ENCODE results near the gene PTGDS. TPM values are rescaled to one million over a fixed set of nuclear protein-coding genes. Genes with fewer than 3 reads are reported as not detected.

The PTGDS gene
- total RNA-seq, 1 donor from 2014 or later, result 52.6 TPM

DNA sequence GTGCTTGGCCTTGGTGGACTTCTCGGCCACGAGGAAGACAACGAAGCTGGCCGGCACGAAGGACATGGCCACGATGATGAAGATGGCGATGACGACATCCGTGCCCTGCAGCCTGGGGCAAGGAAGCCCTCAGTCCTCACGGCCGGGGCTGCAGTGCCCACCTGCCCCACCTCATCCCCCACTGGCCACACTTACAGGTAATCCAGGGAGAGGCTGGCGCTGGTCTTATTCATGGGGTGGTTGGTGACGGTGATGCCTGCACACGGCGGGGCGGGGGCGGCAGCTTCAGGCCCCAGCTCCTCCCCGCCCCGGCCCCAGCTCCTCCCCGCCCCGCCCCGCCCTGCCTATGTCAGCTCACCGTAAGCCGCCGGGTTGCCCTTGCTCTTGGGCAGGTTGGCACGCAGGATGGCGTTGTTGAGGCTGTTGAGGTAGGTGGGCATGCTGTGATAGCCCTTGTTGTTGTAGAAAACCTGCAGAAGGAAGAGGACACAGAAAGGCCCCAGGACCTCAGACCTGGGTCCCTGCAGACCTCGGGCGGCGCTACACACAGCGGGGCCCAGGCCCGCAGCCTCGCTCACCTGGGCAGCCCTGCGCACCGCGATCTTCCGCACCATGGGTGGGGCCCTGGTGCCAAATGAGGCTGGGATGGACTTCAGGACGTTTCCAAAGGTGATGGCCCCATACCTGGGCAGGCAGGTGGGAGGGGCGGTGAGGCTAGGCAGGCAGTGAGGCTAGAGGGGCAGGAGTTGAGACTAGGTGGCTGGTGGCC is 34.8 kb downstream of the PTGDS start:
- Mint-ChIP-seq H3K9me3 (no peaks in the 10 kb centered on the region), H3K4me3 (no peak overlapping the region), H3K4me1 (no peaks in the 10 kb centered on the region), H3K36me3 (peaks cover 15% of the 10 kb centered on the region), H3K27me3 (ENCODE audit: low read depth) (no peaks in the 10 kb centered on the region), H3K27ac (no peak overlapping the region)
- TF ChIP-seq, protein P1, sequence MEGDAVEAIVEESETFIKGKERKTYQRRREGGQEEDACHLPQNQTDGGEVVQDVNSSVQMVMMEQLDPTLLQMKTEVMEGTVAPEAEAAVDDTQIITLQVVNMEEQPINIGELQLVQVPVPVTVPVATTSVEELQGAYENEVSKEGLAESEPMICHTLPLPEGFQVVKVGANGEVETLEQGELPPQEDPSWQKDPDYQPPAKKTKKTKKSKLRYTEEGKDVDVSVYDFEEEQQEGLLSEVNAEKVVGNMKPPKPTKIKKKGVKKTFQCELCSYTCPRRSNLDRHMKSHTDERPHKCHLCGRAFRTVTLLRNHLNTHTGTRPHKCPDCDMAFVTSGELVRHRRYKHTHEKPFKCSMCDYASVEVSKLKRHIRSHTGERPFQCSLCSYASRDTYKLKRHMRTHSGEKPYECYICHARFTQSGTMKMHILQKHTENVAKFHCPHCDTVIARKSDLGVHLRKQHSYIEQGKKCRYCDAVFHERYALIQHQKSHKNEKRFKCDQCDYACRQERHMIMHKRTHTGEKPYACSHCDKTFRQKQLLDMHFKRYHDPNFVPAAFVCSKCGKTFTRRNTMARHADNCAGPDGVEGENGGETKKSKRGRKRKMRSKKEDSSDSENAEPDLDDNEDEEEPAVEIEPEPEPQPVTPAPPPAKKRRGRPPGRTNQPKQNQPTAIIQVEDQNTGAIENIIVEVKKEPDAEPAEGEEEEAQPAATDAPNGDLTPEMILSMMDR (IDR thresholded peaks at IDR 0.05; ENCODE audit: unreplicated experiment), result no peak
- DNase-seq (ENCODE audit: low spot score in 2 of 2, unreplicated experiment in 2 of 2), result no peak

DNA sequence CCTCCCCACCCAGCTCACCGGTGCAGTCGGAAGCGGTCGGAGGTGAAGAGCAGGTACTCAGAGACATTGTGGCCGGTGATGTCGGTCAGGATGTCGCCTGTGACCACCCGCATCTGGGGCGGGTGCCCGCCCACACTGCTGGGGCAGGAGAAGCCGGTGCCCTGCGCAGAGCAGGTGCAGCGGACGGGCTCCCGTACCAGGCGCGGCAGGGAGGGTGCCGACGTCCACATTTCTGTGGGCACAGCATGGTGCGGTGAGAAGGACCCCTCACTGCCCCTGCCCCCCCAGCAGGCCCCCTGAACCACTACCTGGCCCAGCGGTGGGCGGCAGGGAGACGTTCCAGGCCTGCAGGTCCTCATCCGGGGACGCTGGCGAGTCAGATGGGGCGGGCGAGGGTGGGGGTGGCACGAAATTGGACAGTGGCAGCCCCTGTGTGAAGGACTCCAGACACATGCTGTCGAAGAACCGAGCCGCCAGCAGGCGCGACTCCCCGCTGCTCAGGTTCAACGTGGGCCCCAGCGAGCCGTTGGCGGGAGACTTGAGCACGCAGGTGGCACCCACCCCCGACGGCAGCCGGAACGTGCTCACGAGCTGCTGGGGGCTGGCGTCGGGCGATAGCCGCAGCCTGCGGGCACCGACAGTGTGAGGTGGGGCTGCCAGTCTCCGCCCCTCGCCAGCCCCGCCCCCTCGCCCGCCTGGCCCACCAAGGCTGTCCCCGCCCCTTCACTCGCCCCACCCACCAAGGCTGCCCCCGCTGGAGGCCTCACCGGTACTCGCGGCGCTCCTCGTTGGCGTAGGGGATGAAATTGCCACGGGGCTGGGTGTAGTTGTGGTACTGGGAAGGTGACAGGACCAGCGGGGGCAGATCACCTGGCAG is 35.6 kb downstream of the PTGDS start:
- Mint-ChIP-seq H3K36me3 (peaks cover 15% of the 10 kb centered on the region), H3K4me1 (no peaks in the 10 kb centered on the region), H3K4me3 (no peak overlapping the region), H3K27ac (no peak overlapping the region), H3K27me3 (ENCODE audit: low read depth) (no peaks in the 10 kb centered on the region), H3K9me3 (no peaks in the 10 kb centered on the region)
- TF ChIP-seq, protein P1 (IDR thresholded peaks at IDR 0.05; ENCODE audit: unreplicated experiment), result no peak
- no peak for DNase-seq (ENCODE audit: low spot score in 2 of 2, unreplicated experiment in 2 of 2)

DNA sequence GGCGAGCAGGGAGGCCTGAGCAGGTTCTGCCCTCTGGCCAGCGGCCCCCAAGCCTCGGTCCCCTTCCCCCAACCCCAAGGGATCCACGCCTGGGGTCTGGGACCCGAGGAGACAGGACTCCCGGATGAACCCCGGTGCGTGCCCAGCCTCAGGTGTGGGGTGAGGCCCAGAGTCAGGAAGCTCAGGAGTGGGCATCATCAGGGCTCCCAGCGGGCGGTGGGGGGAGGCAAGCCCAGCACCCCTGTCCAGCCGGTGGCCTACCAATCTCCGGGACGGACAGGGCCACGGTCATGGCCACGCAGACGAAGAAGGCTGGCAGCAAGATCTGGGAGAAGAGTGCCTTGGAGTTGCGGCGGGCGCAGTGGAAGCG is 36.3 kb downstream of the PTGDS start:
- DNase-seq (ENCODE audit: low spot score in 2 of 2, unreplicated experiment in 2 of 2), result no peak
- Mint-ChIP-seq H3K27me3 (ENCODE audit: low read depth) (no peaks in the 10 kb centered on the region), H3K4me1 (no peaks in the 10 kb centered on the region), H3K36me3 (peaks cover 15% of the 10 kb centered on the region), H3K27ac (no peak overlapping the region), H3K9me3 (no peaks in the 10 kb centered on the region), H3K4me3 (no peak overlapping the region)
- TF ChIP-seq, protein P1 (IDR thresholded peaks at IDR 0.05; ENCODE audit: unreplicated experiment), result no peak

DNA sequence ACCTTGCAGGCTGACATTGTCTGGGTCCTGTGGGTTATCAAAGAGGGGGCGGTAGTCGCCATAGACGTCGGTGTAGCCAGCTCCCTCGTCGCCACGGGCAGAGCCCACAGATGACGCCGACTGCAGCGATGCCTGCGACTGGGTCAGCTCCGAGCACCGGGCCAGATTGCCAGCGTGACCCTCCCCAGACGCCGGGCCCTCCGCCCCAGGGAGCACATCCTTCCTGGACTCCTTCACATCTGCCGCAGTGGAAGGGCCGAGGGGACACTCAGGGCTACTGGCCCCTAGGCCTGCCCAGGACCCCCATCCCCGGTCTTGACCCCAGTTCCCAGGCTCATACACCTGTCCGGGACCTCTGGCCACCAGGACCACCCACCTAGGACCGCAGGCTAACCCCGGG is 36.9 kb downstream of the PTGDS start:
- no peak overlapping the region for H3K27ac Mint-ChIP-seq
- no peak overlapping the region for H3K4me3 Mint-ChIP-seq
- TF ChIP-seq, protein P1 (IDR thresholded peaks at IDR 0.05; ENCODE audit: unreplicated experiment), result no peak
- no peaks in the 10 kb centered on the region for H3K9me3 Mint-ChIP-seq
- no peaks in the 10 kb centered on the region for H3K4me1 Mint-ChIP-seq
- H3K36me3 Mint-ChIP-seq, result peaks cover 16% of the 10 kb centered on the region
- H3K27me3 Mint-ChIP-seq (ENCODE audit: low read depth), result no peaks in the 10 kb centered on the region
- no peak for DNase-seq (ENCODE audit: low spot score in 2 of 2, unreplicated experiment in 2 of 2)

DNA sequence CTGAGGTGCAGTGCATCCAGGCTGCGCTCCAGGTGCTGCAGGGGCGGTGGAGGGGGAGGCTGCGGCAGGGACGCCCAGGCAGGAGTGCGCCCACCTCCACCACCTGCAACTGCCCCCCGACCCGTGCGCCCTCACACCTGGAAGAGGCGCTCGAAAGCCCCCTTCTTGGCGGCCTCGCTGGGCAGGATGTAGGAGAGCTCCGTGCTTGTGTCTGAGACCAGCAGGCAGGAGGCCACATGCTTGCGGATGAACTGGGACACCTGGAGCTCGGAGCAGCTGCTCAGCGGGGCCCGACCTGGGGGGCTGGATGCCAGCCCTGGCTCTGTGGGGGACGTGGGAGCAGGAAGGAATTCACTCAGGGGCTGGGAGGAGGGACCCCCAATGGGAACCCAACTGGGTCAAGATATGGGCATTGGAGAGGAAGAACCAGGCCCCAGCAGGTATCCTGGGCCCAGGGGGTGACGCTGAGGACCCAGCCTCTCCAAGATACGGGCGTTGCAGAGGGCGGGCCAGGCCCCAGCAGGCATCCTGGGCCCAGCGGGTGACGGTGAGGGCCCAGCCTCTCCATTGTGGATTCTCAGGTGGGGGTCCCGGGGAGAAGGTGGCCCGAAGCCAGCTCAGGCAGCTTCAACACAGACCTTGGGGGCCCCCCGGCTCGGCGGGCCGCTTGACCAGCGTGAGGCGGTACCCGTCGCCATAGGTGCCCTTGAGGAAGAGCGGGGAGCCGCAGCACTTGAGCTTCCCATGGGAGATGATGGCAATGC is 37.7 kb downstream of the PTGDS start:
- no peak for DNase-seq (ENCODE audit: low spot score in 2 of 2, unreplicated experiment in 2 of 2)
- peaks cover 16% of the 10 kb centered on the region for H3K36me3 Mint-ChIP-seq
- TF ChIP-seq, protein P1 (IDR thresholded peaks at IDR 0.05; ENCODE audit: unreplicated experiment), result no peak
- H3K4me1 Mint-ChIP-seq, result no peaks in the 10 kb centered on the region
- H3K27ac Mint-ChIP-seq, result no peak overlapping the region
- H3K9me3 Mint-ChIP-seq, result no peaks in the 10 kb centered on the region
- H3K27me3 Mint-ChIP-seq (ENCODE audit: low read depth), result no peaks in the 10 kb centered on the region
- no peak overlapping the region for H3K4me3 Mint-ChIP-seq

All from mesothelial cell of epicardium (in vitro differentiated cells).